GM12865 (cell line): ENCODE data around the gene EFCAB8.

Experiments
- DNase-seq: peaks from one replicate; pipeline ENCODE4 v3.0.0; 2010; ENCODE audit warnings: low read depth
- H3K4me3 ChIP-seq: 2 replicates; pipeline ENCODE4 v1.5.1; 2011; ENCODE audit warnings: mild to moderate bottlenecking, low read depth, low read length, control low read depth
- CTCF ChIP-seq: IDR thresholded peaks from 2 replicates; pipeline ENCODE4 v1.5.1; 2011; ENCODE audit warnings: low read length, control low read depth, low read depth, inconsistent platforms; ENCODE audit not compliant: insufficient read depth; ENCODE audit errors: missing control alignments

EFCAB8 gene

GRCh38 chr20:32975698-32976674 lies 117.3 kb downstream of the EFCAB8 start:
- no peak for DNase-seq
- no peak for TF ChIP-seq CTCF
- H3K4me3 ChIP-seq = no peak overlapping the region

GRCh38 chr20:32976746-32977145 lies 118.0 kb downstream of the EFCAB8 start:
- no peak overlapping the region for H3K4me3 ChIP-seq
- DNase-seq = no peak
- TF ChIP-seq CTCF = no peak

GRCh38 chr20:32977281-32978008 lies 118.7 kb downstream of the EFCAB8 start:
- TF ChIP-seq CTCF = no peak
- H3K4me3 ChIP-seq = no peak overlapping the region
- no peak for DNase-seq

GRCh38 chr20:32978009-32978335 lies 119.2 kb downstream of the EFCAB8 start:
- no peak overlapping the region for H3K4me3 ChIP-seq
- no peak for DNase-seq
- no peak for TF ChIP-seq CTCF

GRCh38 chr20:32979201-32979998 lies 120.7 kb downstream of the EFCAB8 start:
- no peak for TF ChIP-seq CTCF
- no peak for DNase-seq

GRCh38 chr20:32980131-32980941 lies 121.6 kb downstream of the EFCAB8 start:
- DNase-seq = no peak
- no peak overlapping the region for H3K4me3 ChIP-seq
- no peak for TF ChIP-seq CTCF

More at GRCh38 chr20:32979201-32979998, 120.7 kb downstream of the EFCAB8 start:
- H3K4me3 ChIP-seq = no peak overlapping the region
